ENCODE results near the gene ASPDH. TPM values are rescaled to one million over a fixed set of nuclear protein-coding genes. Genes with fewer than 3 reads are reported as not detected.

ASPDH gene
- total RNA-seq, 1 experiment from 2014 or later = not detected

- Histone ChIP-seq H3K4me3 (ENCODE audit: low read depth, low read length) (no peak overlapping the region), H3K36me3 (ENCODE audit: control insufficient read depth, insufficient read depth, low read length) (no peaks in the 10 kb centered on the region), H3K27me3 (replicated peaks; ENCODE audit: control insufficient read depth, insufficient read depth, low read length) (no peaks in the 10 kb centered on the region), H3K9me3 (no peaks in the 10 kb centered on the region), H3K4me1 (peaks cover 6% of the 10 kb centered on the region; the same call in 1 of the 2 replicates)
- TF ChIP-seq CTCF (IDR thresholded peaks at IDR 0.05; ENCODE audit: insufficient read depth in 1 of 2, low read depth in 1 of 2, low read length in 1 of 2, severe bottlenecking in 1 of 2, unreplicated experiment in 1 of 2) = no peak
- Mint-ChIP-seq H3K36me3 (ENCODE audit: insufficient read depth, unreplicated experiment) (no peaks in the 10 kb centered on the region), H3K4me1 (ENCODE audit: low read depth, unreplicated experiment) (no peaks in the 10 kb centered on the region), H3K9me3 (ENCODE audit: unreplicated experiment) (no peaks in the 10 kb centered on the region), H3K4me3 (ENCODE audit: unreplicated experiment) (no peak overlapping the region), H3K27me3 (ENCODE audit: insufficient read depth, unreplicated experiment) (no peaks in the 10 kb centered on the region), H3K27ac (ENCODE audit: unreplicated experiment) (no peak overlapping the region)
- ChIA-PET CTCF (interaction anchor here (0.5 kb wide), 1 partner anchor 141 kb away, joined by 12 read pairs; no protein-coding TSS in a partner anchor), POLR2A (no interaction called here)
- no peak for DNase-seq
- BruUV-seq (replicated peaks) = no TSS peak
- intact Hi-C loops (cut with micrococcal nuclease; ENCODE audit: unreplicated experiment) = no loop called here
Measured at GRCh38 chr19:50467566-50467965, 46.1 kb downstream of the ASPDH start.

- Mint-ChIP-seq H3K4me3 (ENCODE audit: unreplicated experiment) (no peak overlapping the region), H3K27me3 (ENCODE audit: insufficient read depth, unreplicated experiment) (no peaks in the 10 kb centered on the region), H3K36me3 (ENCODE audit: insufficient read depth, unreplicated experiment) (no peaks in the 10 kb centered on the region), H3K9me3 (ENCODE audit: unreplicated experiment) (no peaks in the 10 kb centered on the region), H3K4me1 (ENCODE audit: low read depth, unreplicated experiment) (no peaks in the 10 kb centered on the region), H3K27ac (ENCODE audit: unreplicated experiment) (no peak overlapping the region)
- Histone ChIP-seq H3K27me3 (replicated peaks; ENCODE audit: control insufficient read depth, insufficient read depth, low read length) (no peaks in the 10 kb centered on the region), H3K9me3 (no peaks in the 10 kb centered on the region), H3K4me3 (ENCODE audit: low read depth, low read length) (no peak overlapping the region), H3K4me1 (peaks cover 7% of the 10 kb centered on the region), H3K36me3 (ENCODE audit: control insufficient read depth, insufficient read depth, low read length) (no peaks in the 10 kb centered on the region)
- intact Hi-C loops (cut with micrococcal nuclease; ENCODE audit: unreplicated experiment) = no loop called here
- no TSS peak for BruUV-seq (replicated peaks)
- CTCF ChIA-PET = interaction anchor here (2.9 kb wide), 1 partner anchor 98 kb away, joined by 18 read pairs; no protein-coding TSS in a partner anchor
- POLR2A ChIA-PET = no interaction called here
- no peak for TF ChIP-seq CTCF (IDR thresholded peaks at IDR 0.05; ENCODE audit: insufficient read depth in 1 of 2, low read depth in 1 of 2, low read length in 1 of 2, severe bottlenecking in 1 of 2, unreplicated experiment in 1 of 2)
- DNase-seq = no peak
Measured at GRCh38 chr19:50466706-50467039, 47.0 kb downstream of the ASPDH start.

- Mint-ChIP-seq H3K27ac (ENCODE audit: unreplicated experiment) (no peak overlapping the region), H3K9me3 (ENCODE audit: unreplicated experiment) (no peaks in the 10 kb centered on the region), H3K36me3 (ENCODE audit: insufficient read depth, unreplicated experiment) (no peaks in the 10 kb centered on the region), H3K27me3 (ENCODE audit: insufficient read depth, unreplicated experiment) (no peaks in the 10 kb centered on the region), H3K4me3 (ENCODE audit: unreplicated experiment) (no peak overlapping the region), H3K4me1 (ENCODE audit: low read depth, unreplicated experiment) (peaks cover 5% of the 10 kb centered on the region)
- DNase-seq = peak in 1 of 2 experiments; percentile 57
- H3K9me3 ChIP-seq = no peaks in the 10 kb centered on the region
- peak; percentile 42 to 54 for TF ChIP-seq CTCF (IDR thresholded peaks at IDR 0.05; ENCODE audit: insufficient read depth in 1 of 2, low read depth in 1 of 2, low read length in 1 of 2, severe bottlenecking in 1 of 2, unreplicated experiment in 1 of 2)
- no TSS peak for BruUV-seq (replicated peaks)
- POLR2A ChIA-PET = no interaction called here
- H3K27me3 ChIP-seq (replicated peaks; ENCODE audit: control insufficient read depth, insufficient read depth, low read length) = no peaks in the 10 kb centered on the region
- H3K4me1 ChIP-seq = peaks cover 12% of the 10 kb centered on the region
- intact Hi-C loops (cut with micrococcal nuclease; ENCODE audit: unreplicated experiment) = no loop called here
- H3K4me3 ChIP-seq (ENCODE audit: low read depth, low read length) = no peak overlapping the region
- no peaks in the 10 kb centered on the region for H3K36me3 ChIP-seq (ENCODE audit: control insufficient read depth, insufficient read depth, low read length)
- CTCF ChIA-PET = interaction anchor here (0.6 to 2.9 kb wide), 4 partner anchors 13 to 261 kb away, joined by 3 to 18 read pairs (median 4); no protein-coding TSS in a partner anchor
Measured at GRCh38 chr19:50465986-50466705, 47.6 kb downstream of the ASPDH start.
